ENCODE data around the gene TMEM140. TPM values are rescaled to one million over a fixed set of nuclear protein-coding genes. Genes with fewer than 3 reads are reported as not detected.

The TMEM140 gene
- total RNA-seq, 1 experiment from 2014 or later, result 4.2 TPM

- Mint-ChIP-seq H3K4me3 (ENCODE audit: low read depth, unreplicated experiment) (no peak overlapping the region), H3K36me3 (ENCODE audit: insufficient read depth, unreplicated experiment) (peaks cover 19% of the 10 kb centered on the region), H3K27ac (ENCODE audit: unreplicated experiment) (no peak overlapping the region), H3K4me1 (ENCODE audit: low read depth, unreplicated experiment) (peaks cover 33% of the 10 kb centered on the region), H3K27me3 (ENCODE audit: unreplicated experiment) (no peaks in the 10 kb centered on the region), H3K9me3 (ENCODE audit: low read depth, unreplicated experiment) (no peaks in the 10 kb centered on the region)
- no peak for DNase-seq
- CTCF ChIA-PET, result no interaction called here
- no TSS peak for BruUV-seq (replicated peaks)
- intact Hi-C loops (cut with micrococcal nuclease; ENCODE audit: unreplicated experiment), result no loop called here
- no peak for TF ChIP-seq CTCF (IDR thresholded peaks at IDR 0.05; ENCODE audit: unreplicated experiment)
These were observed 67.8 kb downstream of the TMEM140 start for GRCh38 chr7:135215698-135216097.

Small RNA genes lying within 50 kb of the gene (microRNA-seq; reads per million reads assigned to microRNA genes)
- 1.1 reads per million for gene MIR6509

Other genes starting within 250 kb of the TMEM140 start
- gene AGBL3, start 161.6 kb upstream of the TMEM140 start, total RNA-seq (2022), result 5.4 and 6.3 TPM in 2 replicates
- gene CYREN, start 22.6 kb downstream of the TMEM140 start, total RNA-seq (2022), result 84.8 and 89.0 TPM in 2 replicates
- gene WDR91, start 63.5 kb downstream of the TMEM140 start, total RNA-seq (2022), result 21.2 and 24.3 TPM in 2 replicates
- gene STRA8, start 85.8 kb downstream of the TMEM140 start, total RNA-seq (2022), result not detected in 2 replicates

Data from Calu3 (cell line).